ENCODE data around the gene TMX1. TPM values are rescaled to one million over a fixed set of nuclear protein-coding genes. Genes with fewer than 3 reads are reported as not detected.

Gene TMX1
- total RNA-seq, 2 experiments from 2014 or later: 59.4 to 59.6 TPM

- H3K4me3 Mint-ChIP-seq: no peak overlapping the region
- peaks cover 5% of the 10 kb centered on the region for H3K27me3 Mint-ChIP-seq (ENCODE audit: low read depth)
- intact Hi-C loops (cut with micrococcal nuclease): loop anchor here (2.0 to 5.0 kb wide), 4 partner anchors 30 to 378 kb away; partner anchors contain the start of genes FRMD6 and TMX1
- peaks cover 12% of the 10 kb centered on the region for H3K4me1 Mint-ChIP-seq (ENCODE audit: low read depth)
- H3K9me3 Mint-ChIP-seq: no peaks in the 10 kb centered on the region
- peak; percentile 53 for DNase-seq
- no peaks in the 10 kb centered on the region for H3K36me3 Mint-ChIP-seq (ENCODE audit: low read depth)
- H3K27ac Mint-ChIP-seq: no peak overlapping the region
- CTCF ChIA-PET: interaction anchor here (1.4 kb wide), 1 partner anchor 16 kb away, joined by 5 read pairs; no protein-coding TSS in a partner anchor
Observed at GRCh38 chr14:51298895-51299294, 58.8 kb downstream of the TMX1 start.

DNA sequence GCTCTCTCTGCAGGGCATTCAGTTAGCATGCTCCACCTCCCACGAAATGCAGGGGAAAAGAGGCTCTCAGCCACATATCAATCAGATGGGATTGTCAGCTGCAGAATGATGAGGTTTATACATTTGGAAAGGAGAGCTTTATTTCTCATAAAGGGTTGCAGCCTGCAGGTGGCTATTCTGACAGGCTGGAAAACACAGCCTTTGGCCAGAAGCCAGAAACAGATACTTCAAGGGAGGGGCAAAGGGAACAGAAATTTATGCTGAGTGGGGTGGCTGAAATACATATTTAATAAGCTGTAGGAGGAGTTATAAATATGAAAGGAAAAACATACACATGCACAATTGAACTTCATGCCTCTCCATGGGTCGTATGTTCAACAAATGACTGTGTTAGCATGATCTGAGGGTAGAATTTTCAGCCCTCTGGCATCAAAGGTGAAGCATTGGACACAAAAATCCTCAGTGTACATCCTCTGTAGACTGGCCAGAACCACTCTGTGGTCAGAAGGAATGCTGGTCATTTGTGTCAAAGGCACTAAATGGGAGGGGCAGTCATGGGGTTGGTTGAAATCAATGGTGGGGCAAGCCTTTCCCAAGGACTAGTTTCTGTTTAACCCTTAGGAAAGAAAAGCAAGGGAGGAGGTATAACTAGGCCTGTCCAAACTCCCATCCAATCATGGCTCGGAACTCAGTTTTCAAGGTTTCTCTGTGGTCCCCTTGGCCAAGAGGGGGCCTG is 62.4 kb downstream of the TMX1 start:
- H3K27ac Mint-ChIP-seq: no peak overlapping the region
- intact Hi-C loops (cut with micrococcal nuclease): no loop called here
- H3K4me3 Mint-ChIP-seq: no peak overlapping the region
- H3K9me3 Mint-ChIP-seq: no peaks in the 10 kb centered on the region
- peaks cover 20% of the 10 kb centered on the region for H3K4me1 Mint-ChIP-seq (ENCODE audit: low read depth)
- DNase-seq: no peak
- CTCF ChIA-PET: interaction anchor here (0.7 to 1.1 kb wide), 3 partner anchors 19 to 479 kb away, joined by 3 to 4 read pairs (median 3); no protein-coding TSS in a partner anchor
- H3K36me3 Mint-ChIP-seq (ENCODE audit: low read depth): no peaks in the 10 kb centered on the region
- H3K27me3 Mint-ChIP-seq (ENCODE audit: low read depth): peaks cover 5% of the 10 kb centered on the region

DNA sequence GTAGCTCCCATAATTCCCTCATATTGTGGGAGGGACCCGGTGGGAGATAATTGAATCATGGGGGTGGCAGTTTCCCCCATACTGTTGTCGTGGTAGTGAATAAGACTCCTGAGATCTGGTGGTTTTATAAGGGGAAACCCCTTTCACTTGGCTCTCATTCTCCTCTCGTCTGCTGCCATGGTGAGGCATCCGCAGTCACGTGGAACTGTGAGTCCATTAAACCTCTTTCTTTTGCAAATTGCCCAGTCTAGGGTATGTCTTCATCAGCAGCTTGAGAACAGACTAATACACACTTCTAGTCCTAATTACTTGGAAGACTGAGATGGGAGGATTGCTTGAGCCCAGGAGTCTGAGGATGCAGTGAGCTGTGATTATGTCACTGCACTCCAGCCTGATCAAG is 64.4 kb downstream of the TMX1 start:
- no peak overlapping the region for H3K4me3 Mint-ChIP-seq
- no peaks in the 10 kb centered on the region for H3K9me3 Mint-ChIP-seq
- peaks cover 5% of the 10 kb centered on the region for H3K27me3 Mint-ChIP-seq (ENCODE audit: low read depth)
- peaks cover 8% of the 10 kb centered on the region for H3K4me1 Mint-ChIP-seq (ENCODE audit: low read depth)
- H3K27ac Mint-ChIP-seq: peak overlapping the region; percentile 55
- CTCF ChIA-PET: interaction anchor here (0.7 kb wide), 1 partner anchor 15 kb away, joined by 4 read pairs; no protein-coding TSS in a partner anchor
- intact Hi-C loops (cut with micrococcal nuclease): no loop called here
- DNase-seq: peak; percentile 52
- no peaks in the 10 kb centered on the region for H3K36me3 Mint-ChIP-seq (ENCODE audit: low read depth)

GRCh38 chr14:51304941-51305340 is 64.9 kb downstream of the TMX1 start:
- peaks cover 7% of the 10 kb centered on the region for H3K27me3 Mint-ChIP-seq (ENCODE audit: low read depth)
- CTCF ChIA-PET: interaction anchor here (0.7 kb wide), 1 partner anchor 15 kb away, joined by 4 read pairs; no protein-coding TSS in a partner anchor
- no peak overlapping the region for H3K4me3 Mint-ChIP-seq
- no peaks in the 10 kb centered on the region for H3K36me3 Mint-ChIP-seq (ENCODE audit: low read depth)
- no peaks in the 10 kb centered on the region for H3K9me3 Mint-ChIP-seq
- no peak overlapping the region for H3K27ac Mint-ChIP-seq
- intact Hi-C loops (cut with micrococcal nuclease): no loop called here
- DNase-seq: peak; percentile 26
- H3K4me1 Mint-ChIP-seq (ENCODE audit: low read depth): peaks cover 8% of the 10 kb centered on the region

- Mint-ChIP-seq H3K9me3 (no peaks in the 10 kb centered on the region), H3K27me3 (ENCODE audit: low read depth) (peaks cover 7% of the 10 kb centered on the region)
- intact Hi-C loops (cut with micrococcal nuclease): no loop called here
Observed at GRCh38 chr14:51305751-51306150, 65.7 kb downstream of the TMX1 start.

More at GRCh38 chr14:51305751-51306150, 65.7 kb downstream of the TMX1 start:
- no peak for DNase-seq
- H3K27ac Mint-ChIP-seq: no peak overlapping the region
- no peaks in the 10 kb centered on the region for H3K36me3 Mint-ChIP-seq (ENCODE audit: low read depth)
- CTCF ChIA-PET: no interaction called here
- H3K4me1 Mint-ChIP-seq (ENCODE audit: low read depth): peaks cover 8% of the 10 kb centered on the region
- no peak overlapping the region for H3K4me3 Mint-ChIP-seq

Other genes with a start within 250 kb of the TMX1 start
- 1 to 10 TPM in 1 of 2 experiments, under 1 TPM in 1; 0.76 to 1.1 TPM for gene TRIM9, start 145.1 kb upstream of the TMX1 start, total RNA-seq

All from activated naive CD4-positive, alpha-beta T cell treated with anti-CD3 and anti-CD28 coated beads for 36 hours (primary cell).